Left ventricle myocardium inferior (tissue), 1 donor: ENCODE measurements around the gene PTPRM. TPM values are rescaled to one million over a fixed set of nuclear protein-coding genes. Genes with fewer than 3 reads are reported as not detected.

Experiments used
- DNase-seq: peaks from one replicate; pipeline ENCODE4 v3.0.0-alpha.2; 2020
- H3K27ac ChIP-seq: fragments of 200-600 bp; replicated peaks from 2 replicates; pipeline ENCODE4 v1.8.0; 2021
- H3K27me3 ChIP-seq: fragments of 200-600 bp; 2 replicates; pipeline ENCODE4 v1.8.0; 2021; ENCODE audit warnings: low read depth
- H3K36me3 ChIP-seq: fragments of 200-600 bp; 2 replicates; pipeline ENCODE4 v1.8.0; 2021
- H3K4me1 ChIP-seq: fragments of 200-600 bp; 2 replicates; pipeline ENCODE4 v1.8.0; 2021
- H3K4me3 ChIP-seq: fragments of 200-600 bp; 2 replicates; pipeline ENCODE4 v1.8.0; 2021; ENCODE audit warnings: mild to moderate bottlenecking, moderate library complexity
- H3K9me3 ChIP-seq: fragments of 200-600 bp; replicated peaks from 2 replicates; pipeline ENCODE4 v1.8.0; 2021
- intact Hi-C: fragments of 100-400 bp; cut with micrococcal nuclease; formaldehyde crosslinking; loops from one replicate; pipeline ENCODE4 v1.11.0; 2022
- total RNA-seq: library from RNA; stranded (reverse); fragmentation: NEBNext Ultra II Directional; extraction: Animal tissue kit (Norgen Biotek cat#: 25700); gene quantifications from one replicate; pipeline ENCODE4 v1.2.1, GENCODE V29; 2021
- TF ChIP-seq, protein P1 (sequence below): fragments of 200-600 bp; IDR thresholded peaks from 2 replicates; pipeline ENCODE4 v1.8.0; 2021; ENCODE audit warnings: antibody characterized with exemption, mild to moderate bottlenecking, borderline replicate concordance
- donor health status: DM: no; HTN: yes; CAD: no; lungs with severe emphysema.

PTPRM gene
- total RNA-seq, 1 donor from 2014 or later, result 132 TPM

DNA sequence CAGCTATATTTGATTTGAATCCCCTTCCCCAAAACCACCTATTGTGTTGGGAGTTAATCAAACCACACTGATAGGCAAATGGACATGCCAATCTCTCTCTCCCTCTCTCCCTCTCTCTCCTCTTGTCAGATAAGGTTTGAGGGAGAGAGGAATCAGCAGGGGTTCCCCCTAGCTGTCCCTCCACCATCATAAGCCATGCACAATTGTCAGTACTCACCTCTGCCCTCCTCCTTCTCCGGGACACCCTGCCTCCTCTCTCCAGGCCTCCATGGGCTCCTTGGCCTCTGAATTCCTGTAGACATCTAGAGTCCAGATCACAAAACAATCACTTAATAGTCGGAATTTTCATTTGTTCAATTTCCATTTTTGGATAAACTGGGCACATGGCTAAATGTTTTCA is 798.4 kb downstream of the PTPRM start:
- Histone ChIP-seq H3K27me3 (no peaks in the 10 kb centered on the region), H3K4me1 (peaks cover 51% of the 10 kb centered on the region), H3K4me3 (no peak overlapping the region), H3K9me3 (no peaks in the 10 kb centered on the region), H3K27ac (no peak overlapping the region), H3K36me3 (no peaks in the 10 kb centered on the region)
- DNase-seq, result no peak
- intact Hi-C loops, result no loop called here
- TF ChIP-seq, protein P1, sequence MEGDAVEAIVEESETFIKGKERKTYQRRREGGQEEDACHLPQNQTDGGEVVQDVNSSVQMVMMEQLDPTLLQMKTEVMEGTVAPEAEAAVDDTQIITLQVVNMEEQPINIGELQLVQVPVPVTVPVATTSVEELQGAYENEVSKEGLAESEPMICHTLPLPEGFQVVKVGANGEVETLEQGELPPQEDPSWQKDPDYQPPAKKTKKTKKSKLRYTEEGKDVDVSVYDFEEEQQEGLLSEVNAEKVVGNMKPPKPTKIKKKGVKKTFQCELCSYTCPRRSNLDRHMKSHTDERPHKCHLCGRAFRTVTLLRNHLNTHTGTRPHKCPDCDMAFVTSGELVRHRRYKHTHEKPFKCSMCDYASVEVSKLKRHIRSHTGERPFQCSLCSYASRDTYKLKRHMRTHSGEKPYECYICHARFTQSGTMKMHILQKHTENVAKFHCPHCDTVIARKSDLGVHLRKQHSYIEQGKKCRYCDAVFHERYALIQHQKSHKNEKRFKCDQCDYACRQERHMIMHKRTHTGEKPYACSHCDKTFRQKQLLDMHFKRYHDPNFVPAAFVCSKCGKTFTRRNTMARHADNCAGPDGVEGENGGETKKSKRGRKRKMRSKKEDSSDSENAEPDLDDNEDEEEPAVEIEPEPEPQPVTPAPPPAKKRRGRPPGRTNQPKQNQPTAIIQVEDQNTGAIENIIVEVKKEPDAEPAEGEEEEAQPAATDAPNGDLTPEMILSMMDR, result no peak

DNA sequence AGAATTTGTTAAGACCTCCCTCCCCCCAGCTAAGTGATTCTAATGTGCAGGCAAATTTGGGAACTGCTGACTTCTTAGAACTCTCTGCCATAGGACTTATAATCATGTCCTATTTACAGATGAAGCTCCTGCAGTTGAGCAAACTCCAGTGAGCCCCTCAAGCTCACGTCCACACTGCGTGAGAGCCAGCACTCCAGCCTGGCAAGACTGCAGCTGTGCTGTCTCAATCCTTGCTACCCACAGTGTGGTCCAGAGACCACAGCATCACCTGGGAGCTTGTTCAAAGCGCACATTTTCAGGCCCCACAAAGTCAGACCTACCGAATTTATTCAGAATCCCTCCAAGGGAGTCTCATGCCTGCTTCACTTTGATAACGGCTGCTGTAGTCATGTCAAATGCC is 799.0 kb downstream of the PTPRM start:
- Histone ChIP-seq H3K36me3 (no peaks in the 10 kb centered on the region), H3K4me3 (no peak overlapping the region), H3K9me3 (no peaks in the 10 kb centered on the region), H3K27me3 (no peaks in the 10 kb centered on the region), H3K4me1 (peaks cover 51% of the 10 kb centered on the region), H3K27ac (no peak overlapping the region)
- TF ChIP-seq, protein P1, result no peak
- intact Hi-C loops, result no loop called here
- no peak for DNase-seq

GRCh38 chr18:8366656-8367055 is 799.5 kb downstream of the PTPRM start:
- TF ChIP-seq, protein P1, result no peak
- DNase-seq, result no peak
- Histone ChIP-seq H3K36me3 (peaks cover 4% of the 10 kb centered on the region), H3K27me3 (no peaks in the 10 kb centered on the region), H3K27ac (no peak overlapping the region), H3K9me3 (no peaks in the 10 kb centered on the region), H3K4me3 (peak overlapping the region; percentile 59), H3K4me1 (peaks cover 51% of the 10 kb centered on the region)
- intact Hi-C loops, result no loop called here

- TF ChIP-seq, protein P1, result peak; percentile 64
- no peaks in the 10 kb centered on the region for H3K9me3 ChIP-seq
- intact Hi-C loops, result no loop called here
- H3K4me3 ChIP-seq, result peak overlapping the region; percentile 59
- DNase-seq, result no peak
- H3K36me3 ChIP-seq, result peaks cover 5% of the 10 kb centered on the region
- H3K27me3 ChIP-seq, result no peaks in the 10 kb centered on the region
- H3K4me1 ChIP-seq, result peaks cover 51% of the 10 kb centered on the region
- H3K27ac ChIP-seq, result no peak overlapping the region
Observed at GRCh38 chr18:8367217-8367988, 800.3 kb downstream of the PTPRM start.

DNA sequence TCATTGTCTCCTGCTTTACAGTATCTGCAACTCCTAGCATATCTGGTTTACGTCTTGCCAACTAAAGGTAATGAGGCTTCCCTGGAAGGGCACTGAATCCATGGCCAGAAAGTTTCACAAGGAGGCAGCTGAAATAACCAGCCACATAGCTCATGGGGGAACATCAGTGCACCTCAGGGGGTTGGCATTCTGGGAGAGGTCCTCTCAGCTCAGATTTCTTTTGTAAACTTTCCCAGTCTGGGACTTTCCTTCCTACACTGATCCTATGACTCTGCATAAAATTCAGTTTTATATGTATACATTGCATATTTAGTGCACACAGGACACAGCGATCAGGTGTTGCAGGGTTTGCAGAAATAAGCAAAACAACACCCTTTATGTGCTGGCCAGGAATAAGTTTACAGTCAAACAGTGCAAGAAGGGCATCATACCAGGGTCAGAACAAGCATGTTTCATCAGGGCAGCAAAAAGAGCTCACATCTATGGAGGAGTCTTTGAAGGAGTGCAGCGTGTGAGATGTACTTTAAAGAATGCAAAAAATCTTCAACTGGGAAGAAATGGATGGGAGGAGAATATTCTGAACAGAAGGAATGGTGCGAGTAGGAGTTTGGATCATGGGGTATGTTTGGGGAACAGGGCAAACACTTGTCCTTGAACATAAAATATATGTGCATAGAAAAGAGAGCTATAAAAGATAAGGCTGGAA is 801.5 kb downstream of the PTPRM start:
- H3K4me3 ChIP-seq, result no peak overlapping the region
- H3K9me3 ChIP-seq, result no peaks in the 10 kb centered on the region
- intact Hi-C loops, result no loop called here
- peaks cover 5% of the 10 kb centered on the region for H3K36me3 ChIP-seq
- DNase-seq, result no peak
- peaks cover 40% of the 10 kb centered on the region for H3K4me1 ChIP-seq
- no peaks in the 10 kb centered on the region for H3K27me3 ChIP-seq
- H3K27ac ChIP-seq, result no peak overlapping the region
- TF ChIP-seq, protein P1, result no peak
